OCI-LY1 (cell line): Measurements from ENCODE around the gene STK32C.

Source experiments
- EZH2 ChIP-seq: fragments of 200-600 bp; sonication (generic), shearing (Covaris generic); IDR thresholded peaks from 2 replicates; pipeline ENCODE4 v1.8.0; 2017; ENCODE audit warnings: borderline replicate concordance, mixed run types, mild to moderate bottlenecking, antibody characterized with exemption, low read length, moderate library complexity, mixed read lengths
- TF ChIP-seq, protein P1 (sequence below): fragments of 200-600 bp; sonication (generic), shearing (Covaris generic); IDR thresholded peaks from 2 replicates; pipeline ENCODE4 v1.5.1; 2017; ENCODE audit warnings: mild to moderate bottlenecking, antibody characterized with exemption, low read length, moderate library complexity, mixed read lengths

DNA sequence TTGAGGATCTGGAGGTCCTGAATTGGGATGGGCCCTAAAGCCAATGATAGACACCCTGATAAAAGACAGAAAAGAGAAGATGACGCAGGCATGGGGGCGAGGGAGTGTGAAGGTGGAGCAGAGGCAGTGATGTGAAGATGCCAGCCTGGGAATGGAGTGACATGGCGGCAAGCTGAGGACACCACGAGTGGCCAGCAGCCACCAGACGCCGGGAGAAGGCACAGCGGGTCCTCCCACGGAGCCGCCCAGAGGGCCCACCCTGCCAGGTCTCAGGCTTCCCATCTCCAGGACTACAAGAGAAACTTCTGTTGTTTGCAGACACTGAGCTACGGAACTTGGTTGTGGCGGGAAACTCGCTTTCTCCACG is 76.1 kb downstream of the STK32C start:
- TF ChIP-seq, protein P1, sequence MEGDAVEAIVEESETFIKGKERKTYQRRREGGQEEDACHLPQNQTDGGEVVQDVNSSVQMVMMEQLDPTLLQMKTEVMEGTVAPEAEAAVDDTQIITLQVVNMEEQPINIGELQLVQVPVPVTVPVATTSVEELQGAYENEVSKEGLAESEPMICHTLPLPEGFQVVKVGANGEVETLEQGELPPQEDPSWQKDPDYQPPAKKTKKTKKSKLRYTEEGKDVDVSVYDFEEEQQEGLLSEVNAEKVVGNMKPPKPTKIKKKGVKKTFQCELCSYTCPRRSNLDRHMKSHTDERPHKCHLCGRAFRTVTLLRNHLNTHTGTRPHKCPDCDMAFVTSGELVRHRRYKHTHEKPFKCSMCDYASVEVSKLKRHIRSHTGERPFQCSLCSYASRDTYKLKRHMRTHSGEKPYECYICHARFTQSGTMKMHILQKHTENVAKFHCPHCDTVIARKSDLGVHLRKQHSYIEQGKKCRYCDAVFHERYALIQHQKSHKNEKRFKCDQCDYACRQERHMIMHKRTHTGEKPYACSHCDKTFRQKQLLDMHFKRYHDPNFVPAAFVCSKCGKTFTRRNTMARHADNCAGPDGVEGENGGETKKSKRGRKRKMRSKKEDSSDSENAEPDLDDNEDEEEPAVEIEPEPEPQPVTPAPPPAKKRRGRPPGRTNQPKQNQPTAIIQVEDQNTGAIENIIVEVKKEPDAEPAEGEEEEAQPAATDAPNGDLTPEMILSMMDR: no peak
- TF ChIP-seq EZH2: no peak
